DOHH2 (cell line): ENCODE measurements around the gene SCN1B.

Experiments used
- EZH2phosphoT487 ChIP-seq: fragments of 200-600 bp; sonication (generic); IDR thresholded peaks from 2 replicates; pipeline ENCODE4 v1.6.1; 2017; ENCODE audit warnings: borderline replicate concordance, mild to moderate bottlenecking, antibody characterized with exemption, low read length, moderate library complexity, mixed read lengths
- TF ChIP-seq, protein P1 (sequence below): fragments of 200-600 bp; sonication (generic); IDR thresholded peaks from one replicate; pipeline ENCODE4 v1.5.1; 2014; ENCODE audit warnings: antibody characterized with exemption, mild to moderate bottlenecking, low read depth, low read length; ENCODE audit not compliant: poor library complexity, severe bottlenecking

DNA sequence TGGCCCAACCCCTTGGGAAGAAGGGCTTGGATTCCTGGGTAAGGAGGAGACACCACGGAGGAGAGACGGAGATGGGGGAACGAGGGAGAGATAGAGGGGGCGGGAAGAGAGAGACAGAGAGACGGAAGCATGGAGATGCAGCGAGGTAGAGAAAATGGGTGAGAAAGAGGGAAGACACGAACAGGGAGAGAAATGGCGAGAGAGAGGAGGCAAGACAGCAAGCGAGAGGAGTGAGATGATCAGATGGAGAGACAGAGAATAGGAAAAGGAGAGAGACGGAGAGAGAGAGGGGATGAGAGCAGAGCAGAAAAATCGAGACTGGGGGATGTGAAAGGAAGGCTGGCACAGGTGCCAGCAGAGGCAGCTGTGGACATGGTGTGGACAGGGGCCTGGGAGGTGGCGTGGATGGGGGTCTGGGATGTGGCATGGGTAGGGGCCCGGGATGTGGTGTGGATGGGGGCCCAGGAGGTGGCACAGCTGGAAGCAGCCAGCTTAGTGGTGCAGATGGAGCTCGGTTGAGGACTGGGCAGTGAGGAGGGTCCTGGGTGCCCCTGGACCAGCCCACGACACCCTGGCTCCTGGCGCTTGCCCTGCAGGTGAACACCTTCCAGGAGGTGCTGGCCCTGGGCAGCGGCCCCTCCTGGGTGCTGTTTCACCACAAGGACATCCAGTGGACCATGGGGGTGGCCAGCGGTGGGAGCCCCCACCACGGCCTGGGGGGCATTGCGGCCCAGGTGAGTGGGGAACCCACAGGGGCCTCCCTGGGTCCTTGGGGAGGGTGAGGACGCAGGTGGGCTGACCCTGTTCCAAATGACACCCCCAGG, 45.1 kb downstream of the SCN1B start:
- TF ChIP-seq, protein P1, sequence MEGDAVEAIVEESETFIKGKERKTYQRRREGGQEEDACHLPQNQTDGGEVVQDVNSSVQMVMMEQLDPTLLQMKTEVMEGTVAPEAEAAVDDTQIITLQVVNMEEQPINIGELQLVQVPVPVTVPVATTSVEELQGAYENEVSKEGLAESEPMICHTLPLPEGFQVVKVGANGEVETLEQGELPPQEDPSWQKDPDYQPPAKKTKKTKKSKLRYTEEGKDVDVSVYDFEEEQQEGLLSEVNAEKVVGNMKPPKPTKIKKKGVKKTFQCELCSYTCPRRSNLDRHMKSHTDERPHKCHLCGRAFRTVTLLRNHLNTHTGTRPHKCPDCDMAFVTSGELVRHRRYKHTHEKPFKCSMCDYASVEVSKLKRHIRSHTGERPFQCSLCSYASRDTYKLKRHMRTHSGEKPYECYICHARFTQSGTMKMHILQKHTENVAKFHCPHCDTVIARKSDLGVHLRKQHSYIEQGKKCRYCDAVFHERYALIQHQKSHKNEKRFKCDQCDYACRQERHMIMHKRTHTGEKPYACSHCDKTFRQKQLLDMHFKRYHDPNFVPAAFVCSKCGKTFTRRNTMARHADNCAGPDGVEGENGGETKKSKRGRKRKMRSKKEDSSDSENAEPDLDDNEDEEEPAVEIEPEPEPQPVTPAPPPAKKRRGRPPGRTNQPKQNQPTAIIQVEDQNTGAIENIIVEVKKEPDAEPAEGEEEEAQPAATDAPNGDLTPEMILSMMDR: no peak
- TF ChIP-seq EZH2phosphoT487: no peak
